H7 (cell line): Measurements from ENCODE around the gene NLGN1. TPM values are rescaled to one million over a fixed set of nuclear protein-coding genes. Genes with fewer than 3 reads are reported as not detected.
"Not testable (repeated sequence)": the region's sequence is repeated elsewhere in the genome, so short reads cannot be mapped to it uniquely, and the experiment has no call there.

Experiments
- DNase-seq: peaks from one replicate; pipeline ENCODE4 v3.0.0; 2012
- H3K27me3 ChIP-seq: 2 replicates; pipeline ENCODE4 v1.6.0; 2011; ENCODE audit warnings: mild to moderate bottlenecking, low read length; ENCODE audit not compliant: control insufficient read depth, insufficient read depth
- H3K36me3 ChIP-seq: replicated peaks from 2 replicates; pipeline ENCODE4 v1.5.1; 2011; ENCODE audit warnings: low read length; ENCODE audit not compliant: control insufficient read depth, insufficient read depth
- H3K4me3 ChIP-seq: 2 replicates; pipeline ENCODE4 v1.5.1; 2011; ENCODE audit warnings: low read depth, mild to moderate bottlenecking, control low read depth, low read length, moderate library complexity; ENCODE audit not compliant: insufficient read depth
- total RNA-seq: library from RNA; depleted of rRNA; stranded (reverse); fragments of >200 nt; shearing (Covaris generic); gene quantifications from 2 replicates; pipeline ENCODE4 v1.2.3, GENCODE V29; 2014

Gene NLGN1
- total RNA-seq, 1 experiment from 2014 or later = 7.1 TPM

DNA sequence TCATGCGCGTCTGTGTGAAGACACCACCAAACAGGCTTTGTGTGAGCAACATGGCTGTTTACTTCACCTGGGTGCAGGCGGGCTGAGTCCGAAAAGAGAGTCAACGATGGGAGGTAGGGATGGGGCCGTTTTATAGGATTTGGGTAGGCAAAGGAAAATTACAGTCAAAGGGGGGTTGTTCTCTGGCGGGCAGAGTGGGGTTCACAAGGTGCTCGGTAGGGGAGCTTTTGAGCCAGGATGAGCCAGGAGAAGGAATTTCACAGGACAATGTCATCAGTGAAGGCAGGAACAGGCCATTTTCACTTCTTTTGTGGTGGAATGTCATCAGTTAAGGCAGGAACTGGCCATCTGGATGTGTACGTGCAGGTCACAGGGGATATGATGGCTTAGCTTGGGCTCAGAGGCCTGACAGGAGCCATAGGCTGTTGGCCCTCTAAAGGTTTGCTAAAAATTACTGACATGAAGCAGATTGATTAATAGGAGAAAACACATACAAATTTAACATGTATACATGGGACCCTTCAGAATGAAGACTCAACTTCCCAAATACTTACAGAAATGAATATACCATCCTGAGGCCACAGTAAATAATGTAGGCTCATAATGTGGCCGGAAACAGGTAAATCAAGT, 834.6 kb downstream of the NLGN1 start:
- not testable (repeated sequence) for DNase-seq, H3K27me3 ChIP-seq, H3K36me3 ChIP-seq, H3K4me3 ChIP-seq

DNA sequence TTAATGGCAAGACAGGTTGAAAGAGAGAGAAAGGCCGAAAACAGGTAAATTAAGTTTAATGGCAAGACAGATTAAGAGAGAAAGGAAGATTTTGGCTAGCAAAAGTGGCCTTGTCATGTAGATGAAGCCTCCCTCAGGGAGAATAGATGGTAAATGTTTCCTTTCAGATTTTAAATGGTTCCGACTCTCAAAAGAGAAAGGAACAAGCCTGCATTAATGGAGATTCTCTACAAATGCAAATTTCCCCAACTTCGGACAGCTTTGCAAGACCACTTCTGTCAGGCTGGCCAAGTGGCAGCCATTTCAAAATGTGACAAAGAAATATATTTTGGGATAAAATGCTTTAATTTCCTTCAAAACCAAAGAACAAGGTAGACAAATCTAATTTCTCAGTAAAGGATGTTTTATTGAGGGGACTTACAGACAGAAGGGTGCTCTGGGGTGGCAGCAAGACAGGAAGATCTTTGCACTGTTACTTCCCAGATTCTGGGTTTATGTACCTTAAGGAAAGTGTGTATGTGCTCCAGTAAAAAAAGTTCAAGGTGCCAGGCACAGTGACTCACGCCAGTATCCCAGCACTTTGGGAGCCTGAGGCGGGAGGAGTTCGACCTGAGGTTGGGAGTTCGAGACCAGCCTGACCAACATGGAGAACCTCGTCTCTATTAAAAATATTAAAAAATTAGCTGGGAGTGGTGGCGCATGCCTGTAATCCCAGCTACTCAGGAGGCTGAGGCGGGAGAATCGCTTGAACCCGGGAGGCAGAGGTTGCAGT, 835.3 kb downstream of the NLGN1 start:
- no peak overlapping the region for H3K4me3 ChIP-seq
- no peaks in the 10 kb centered on the region for H3K36me3 ChIP-seq
- peak; percentile 11 for DNase-seq

DNA sequence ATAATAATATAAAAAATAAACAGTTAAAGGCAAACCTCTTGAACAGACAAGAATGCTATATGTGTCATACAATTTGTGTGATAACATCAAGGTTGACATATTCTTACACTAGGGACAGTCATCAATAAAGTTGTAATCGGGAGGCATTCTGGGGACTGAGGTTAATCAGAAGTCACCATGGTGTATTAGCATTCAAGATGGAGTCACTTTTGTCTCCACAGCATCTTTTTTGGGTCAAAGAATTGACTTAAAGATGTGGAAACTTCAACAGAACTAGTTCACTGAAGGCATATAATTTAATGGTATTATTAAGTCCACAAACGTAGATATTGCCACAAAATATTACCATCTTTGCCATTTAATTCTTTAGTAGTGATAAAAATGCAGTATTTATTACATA, 836.0 kb downstream of the NLGN1 start:
- no peak overlapping the region for H3K4me3 ChIP-seq
- H3K27me3 ChIP-seq = no peaks in the 10 kb centered on the region
- no peak for DNase-seq
- H3K36me3 ChIP-seq = no peaks in the 10 kb centered on the region

More for the DNA sequence above, 835.3 kb downstream of the NLGN1 start:
- H3K27me3 ChIP-seq = no peaks in the 10 kb centered on the region

DNA sequence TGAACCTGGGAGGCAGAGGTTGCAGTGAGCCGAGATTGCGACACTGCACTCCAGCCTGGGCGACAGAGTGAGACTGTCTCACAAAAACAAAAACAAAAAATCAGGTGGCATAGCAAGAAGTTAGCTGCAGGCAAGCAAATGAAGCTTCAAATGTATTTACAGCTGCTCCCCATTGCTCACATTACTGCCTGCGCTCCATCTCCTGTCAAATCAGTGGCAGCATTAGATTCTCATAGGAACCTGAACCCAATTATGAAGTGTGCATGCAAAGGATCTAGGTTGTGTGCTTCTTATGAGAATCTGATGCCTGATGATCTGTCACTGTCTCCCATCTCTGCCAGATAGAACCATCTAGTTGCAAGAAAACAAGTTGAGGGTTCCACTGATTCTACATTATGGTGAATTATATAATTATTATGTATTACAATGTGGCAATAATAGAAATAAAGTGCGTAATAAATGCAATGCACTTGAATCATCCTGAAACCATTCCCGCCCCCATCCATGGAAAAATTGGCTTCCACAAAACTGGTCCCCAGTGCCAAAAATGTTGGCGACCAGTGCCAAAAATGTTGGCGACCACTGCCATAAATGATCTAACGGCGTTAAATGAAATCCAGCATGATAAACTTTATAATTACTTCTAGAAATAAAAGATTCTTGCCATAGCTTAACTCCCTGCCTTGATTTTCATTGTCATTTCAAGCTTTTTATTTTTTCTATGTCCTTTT, 844.9 kb downstream of the NLGN1 start:
- no peak for DNase-seq
- no peak overlapping the region for H3K4me3 ChIP-seq
- H3K27me3 ChIP-seq = no peaks in the 10 kb centered on the region
- no peaks in the 10 kb centered on the region for H3K36me3 ChIP-seq

DNA sequence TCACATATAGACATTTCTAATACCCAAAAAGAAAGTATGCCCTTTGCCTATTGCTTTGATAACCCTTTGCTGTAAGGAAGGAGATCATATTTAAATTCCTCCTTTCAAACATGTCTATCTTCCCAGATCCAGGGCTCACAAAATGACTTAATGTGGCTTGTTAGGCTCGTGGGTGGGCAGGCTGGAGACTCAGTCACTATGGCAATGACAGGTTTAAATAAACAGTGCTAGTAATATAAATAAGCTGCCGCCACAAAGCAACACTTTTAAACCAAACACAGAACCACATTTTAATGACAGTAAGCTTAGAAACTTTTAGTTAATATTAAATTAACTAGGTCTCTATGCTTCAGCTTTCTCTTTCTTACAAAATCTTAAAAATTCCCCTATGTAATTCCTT, 845.6 kb downstream of the NLGN1 start:
- no peak overlapping the region for H3K4me3 ChIP-seq
- H3K36me3 ChIP-seq = no peaks in the 10 kb centered on the region
- no peaks in the 10 kb centered on the region for H3K27me3 ChIP-seq
- DNase-seq = no peak

DNA sequence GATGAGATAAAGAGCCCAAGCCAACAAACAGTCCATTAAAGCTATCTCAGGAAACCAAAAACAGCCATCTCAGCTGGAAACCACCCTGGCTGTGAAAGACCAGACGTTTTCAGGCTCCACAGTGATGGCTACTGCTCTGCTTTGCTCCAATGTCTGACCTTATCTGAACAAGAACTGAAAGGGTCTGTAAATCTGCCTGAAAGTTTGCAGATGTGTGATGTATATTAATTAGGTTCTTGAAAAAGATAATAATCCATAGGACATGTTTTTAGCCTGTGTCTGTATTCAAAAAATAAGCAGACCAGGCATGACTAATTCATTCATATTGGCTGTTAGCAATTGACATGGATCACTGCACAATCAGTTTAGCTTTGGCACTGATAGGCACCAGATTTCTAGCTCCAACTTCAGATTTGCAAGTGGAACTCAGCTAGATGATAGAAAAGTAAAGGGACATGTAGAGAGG, 850.2 kb downstream of the NLGN1 start:
- DNase-seq = no peak
- no peaks in the 10 kb centered on the region for H3K36me3 ChIP-seq
- H3K27me3 ChIP-seq = no peaks in the 10 kb centered on the region
- H3K4me3 ChIP-seq = no peak overlapping the region

DNA sequence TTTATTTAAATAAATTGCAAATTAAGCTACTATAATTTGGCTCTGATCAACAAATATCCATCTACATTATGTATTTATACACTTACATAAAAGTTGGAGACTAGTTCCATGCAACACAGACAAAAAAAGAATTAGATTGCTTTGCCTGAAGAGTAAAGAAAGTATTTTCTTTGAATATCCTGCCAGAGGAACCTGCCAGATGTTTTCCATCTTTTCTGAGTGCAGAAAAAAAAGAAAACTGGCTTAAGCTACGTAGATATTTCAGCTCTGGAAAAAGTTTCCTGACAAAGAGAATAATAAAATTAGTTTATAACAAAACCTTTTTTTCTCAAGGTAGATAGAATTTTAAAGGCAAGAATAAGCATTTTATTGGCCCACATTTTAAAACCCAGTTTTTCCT, 854.1 kb downstream of the NLGN1 start:
- H3K36me3 ChIP-seq = no peaks in the 10 kb centered on the region
- DNase-seq = no peak
- H3K27me3 ChIP-seq = no peaks in the 10 kb centered on the region
- no peak overlapping the region for H3K4me3 ChIP-seq

DNA sequence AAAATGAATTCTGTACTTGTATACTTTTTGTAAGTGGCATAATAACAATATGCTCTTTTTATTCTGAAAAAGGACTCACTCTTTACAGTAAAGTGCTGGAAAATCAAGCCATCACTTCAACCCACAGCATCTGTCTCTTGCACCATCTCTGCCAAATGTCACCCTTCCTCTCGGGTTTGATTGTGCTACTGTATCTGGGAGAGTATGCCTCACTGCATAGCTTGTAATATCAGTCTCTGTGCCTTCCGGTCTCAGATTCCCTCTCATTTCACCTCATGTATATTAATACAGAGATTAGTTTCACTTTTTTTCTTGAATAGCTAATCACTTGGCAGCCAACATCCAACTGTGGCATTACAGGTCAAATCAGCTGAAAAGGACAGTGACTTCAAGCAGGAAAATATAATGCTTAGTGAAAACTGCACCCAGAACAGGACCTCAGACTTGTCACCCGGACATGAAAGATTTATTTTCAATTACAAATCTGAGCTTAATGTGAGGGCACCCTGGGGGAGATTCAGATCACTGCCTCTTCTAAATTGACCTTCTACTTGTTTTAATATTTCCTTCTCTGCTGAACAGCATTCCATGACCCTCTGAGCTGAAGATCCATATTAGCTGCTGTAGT, 855.8 kb downstream of the NLGN1 start:
- DNase-seq = no peak
- no peaks in the 10 kb centered on the region for H3K27me3 ChIP-seq
- H3K36me3 ChIP-seq = no peaks in the 10 kb centered on the region
- no peak overlapping the region for H3K4me3 ChIP-seq

DNA sequence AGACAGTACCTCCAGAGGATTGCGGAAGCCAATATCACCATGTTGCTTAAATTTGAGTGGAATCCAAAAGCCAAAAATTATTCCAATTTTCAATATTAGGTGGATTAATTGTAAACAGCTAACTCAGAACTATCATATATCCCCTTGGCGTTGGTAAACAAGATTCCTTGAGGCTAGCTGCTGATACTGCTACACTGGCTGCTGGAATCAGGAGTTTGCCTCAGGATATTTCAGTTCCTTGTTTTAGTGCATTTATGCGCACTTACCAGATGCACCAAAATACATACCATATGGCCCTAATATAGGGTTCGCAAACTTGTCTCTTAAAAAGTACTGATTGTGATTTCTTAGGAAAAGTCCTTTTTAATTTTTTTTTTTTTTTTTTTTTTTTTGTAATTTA, 856.4 kb downstream of the NLGN1 start:
- DNase-seq = no peak
- Histone ChIP-seq H3K27me3 (no peaks in the 10 kb centered on the region), H3K4me3 (no peak overlapping the region), H3K36me3 (no peaks in the 10 kb centered on the region)

DNA sequence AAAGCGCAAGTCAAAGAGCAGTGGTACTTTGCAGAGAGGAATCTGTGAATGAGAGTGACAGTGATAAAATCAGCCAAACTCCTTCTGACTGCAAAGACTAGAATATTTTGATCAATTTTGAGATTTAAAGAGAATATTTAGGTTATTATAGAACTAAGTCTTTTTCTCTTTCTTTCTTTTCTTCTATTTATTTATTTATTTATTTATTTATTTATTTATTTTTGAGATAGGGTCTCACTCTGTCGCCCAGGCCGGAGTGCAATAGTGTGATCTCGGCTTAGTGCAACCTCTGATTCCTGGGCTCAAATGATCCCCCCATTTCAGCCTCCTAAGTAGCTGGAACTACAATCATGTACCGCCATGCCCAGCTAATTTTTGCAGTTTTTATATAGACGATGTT, 857.9 kb downstream of the NLGN1 start:
- no peaks in the 10 kb centered on the region for H3K27me3 ChIP-seq
- no peak overlapping the region for H3K4me3 ChIP-seq
- DNase-seq = no peak
- no peaks in the 10 kb centered on the region for H3K36me3 ChIP-seq

DNA sequence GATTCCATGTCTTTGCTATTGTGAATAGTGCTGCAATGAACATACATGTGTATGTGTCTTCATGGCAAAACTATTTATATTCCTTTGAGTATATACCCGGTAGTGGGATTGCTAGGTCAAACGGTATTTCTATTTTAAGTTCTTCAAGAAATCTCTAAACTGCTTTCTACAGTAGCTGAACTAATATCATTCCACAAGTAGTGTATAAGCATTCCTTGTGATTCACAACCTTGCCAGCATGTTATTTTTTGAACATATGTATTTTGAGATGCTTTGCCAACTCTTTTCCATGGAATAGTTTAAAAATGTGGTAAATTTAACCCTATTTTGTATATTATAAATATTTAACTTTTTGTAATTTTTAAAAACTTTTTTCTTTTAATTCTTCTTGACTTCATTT, 868.9 kb downstream of the NLGN1 start:
- Histone ChIP-seq H3K36me3 (no peaks in the 10 kb centered on the region), H3K4me3 (no peak overlapping the region), H3K27me3 (no peaks in the 10 kb centered on the region)
- no peak for DNase-seq

DNA sequence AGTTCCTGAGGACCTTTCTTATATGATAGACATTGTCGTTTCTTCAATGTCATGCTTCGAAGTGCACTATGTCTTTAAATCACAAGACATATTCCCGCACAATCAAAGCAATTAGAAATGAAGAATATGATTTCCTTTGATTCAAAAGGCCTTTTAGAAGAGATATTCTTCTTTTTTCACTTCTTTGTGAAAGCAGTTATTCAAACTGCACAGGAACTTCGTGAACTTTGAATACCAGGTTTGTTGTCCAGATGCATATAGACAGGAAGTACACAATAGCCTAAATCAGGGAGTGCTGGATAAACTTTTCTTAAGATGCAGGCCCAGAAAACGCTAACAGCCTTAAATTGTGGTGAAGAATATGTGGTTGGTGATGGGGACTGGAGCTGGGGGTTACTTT, 870.5 kb downstream of the NLGN1 start:
- no peaks in the 10 kb centered on the region for H3K36me3 ChIP-seq
- no peaks in the 10 kb centered on the region for H3K27me3 ChIP-seq
- H3K4me3 ChIP-seq = no peak overlapping the region
- no peak for DNase-seq

DNA sequence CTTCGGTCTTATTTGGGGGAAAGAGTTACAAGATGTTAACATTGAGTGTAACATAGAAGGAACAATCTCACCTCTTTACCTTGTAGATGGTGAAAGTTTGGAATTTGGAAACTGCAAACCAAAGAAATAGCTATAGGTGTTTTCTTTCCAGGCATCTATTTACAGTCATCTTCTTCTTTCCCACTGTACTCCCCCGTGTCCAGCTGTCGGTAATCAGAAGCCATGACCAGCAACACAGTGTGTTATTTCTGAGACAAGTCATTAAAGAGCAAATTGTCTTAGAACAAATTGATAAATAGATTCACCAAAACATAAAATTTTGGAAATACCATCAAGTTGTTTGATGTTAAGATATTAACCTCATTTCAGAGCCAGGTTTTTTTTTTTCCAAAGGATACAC, 871.0 kb downstream of the NLGN1 start:
- DNase-seq = no peak
- no peaks in the 10 kb centered on the region for H3K27me3 ChIP-seq
- no peak overlapping the region for H3K4me3 ChIP-seq
- no peaks in the 10 kb centered on the region for H3K36me3 ChIP-seq

DNA sequence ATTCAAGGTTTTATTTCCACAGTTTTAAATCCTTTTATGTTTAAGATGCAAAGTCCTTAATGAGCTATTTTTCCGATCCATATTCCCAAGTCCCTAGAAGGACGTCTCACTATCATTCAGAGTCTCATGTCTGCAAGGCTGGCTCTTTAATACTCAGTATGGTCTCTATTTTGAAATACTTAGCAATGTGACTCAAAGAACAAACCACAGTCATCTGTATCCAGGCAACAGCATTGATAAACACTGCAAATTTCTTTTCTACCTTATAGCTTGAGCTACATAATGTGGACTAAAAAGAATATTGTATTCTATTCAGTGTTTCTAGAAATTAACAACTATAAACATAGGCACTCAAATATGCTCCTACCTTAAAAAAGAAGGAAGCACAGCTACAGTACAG, 873.3 kb downstream of the NLGN1 start:
- Histone ChIP-seq H3K4me3 (no peak overlapping the region), H3K27me3 (no peaks in the 10 kb centered on the region), H3K36me3 (no peaks in the 10 kb centered on the region)
- DNase-seq = no peak
